Endothelial cell of umbilical vein (primary cell): ENCODE results near the gene NCOA7. TPM values are rescaled to one million over a fixed set of nuclear protein-coding genes. Genes with fewer than 3 reads are reported as not detected.

Source experiments
- BruUV-seq: library from RNA; stranded (reverse); fragments of 400-500 nt; replicated peaks from 2 replicates; lab custom pipeline; 2021; lab: Mats Ljungman, UMichigan
- CTCF ChIA-PET: fragments of 300-600, 350-600 bp; sonication (Branson Sonifier 250); formaldehyde crosslinking; loops from one replicate; lab custom pipeline; 2021; ENCODE audit warnings: antibody characterized with exemption, inconsistent platforms; lab: Charles Lee
- POLR2A ChIA-PET: fragments of 300-600, 350-600 bp; sonication (Branson Sonifier 250); formaldehyde crosslinking; loops from one replicate; lab custom pipeline; 2021; ENCODE audit warnings: antibody characterized with exemption, inconsistent platforms; lab: Charles Lee
- DNase-seq: peaks from one replicate; pipeline ENCODE4 v3.0.0-alpha.2; 2011; ENCODE audit warnings: low read depth, low spot score
- FAIRE-seq: peaks from 2 replicates; lab custom pipeline; 2011; peaks lifted over from hg19 to GRCh38; lab: Jason Lieb, UNC
- H2AFZ ChIP-seq: 2 replicates; pipeline ENCODE4 v1.6.0; 2012; ENCODE audit warnings: low read depth, low read length, control low read depth, inconsistent platforms
- H3K27ac ChIP-seq: 2 replicates; pipeline ENCODE4 v1.5.1; 2011; ENCODE audit warnings: low read depth, mild to moderate bottlenecking, control low read depth, low read length, moderate library complexity; ENCODE audit not compliant: insufficient read depth
- H3K27me3 ChIP-seq, 2 experiments: 2 replicates each; pipeline versions ENCODE4 v1.6.0 to v1.6.1; 2011; ENCODE audit warnings: low read length in 2 of 2, mixed read lengths in 1 of 2; ENCODE audit not compliant: control insufficient read depth in 2 of 2, insufficient read depth in 2 of 2
- H3K36me3 ChIP-seq, 2 experiments: 2 replicates in 1 of 2; 3 replicates in 1 of 2; pipeline ENCODE4 v1.5.1; 2011; ENCODE audit warnings: low read length in 2 of 2, mild to moderate bottlenecking in 1 of 2, moderate library complexity in 1 of 2; ENCODE audit not compliant: control insufficient read depth in 2 of 2, insufficient read depth in 2 of 2; ENCODE audit errors: extremely low read depth in 1 of 2
- H3K4me1 ChIP-seq: 3 replicates; pipeline ENCODE4 v1.5.1; 2011; ENCODE audit warnings: mild to moderate bottlenecking, low read length; ENCODE audit not compliant: control insufficient read depth, insufficient read depth; ENCODE audit errors: extremely low read depth
- H3K4me2 ChIP-seq: 2 replicates; pipeline ENCODE4 v1.6.1; 2011; ENCODE audit warnings: low read length, control low read depth, mixed read lengths; ENCODE audit not compliant: insufficient read depth
- H3K4me3 ChIP-seq, 3 experiments: fragments of 200-600 bp in 1 of 3; sonication (generic), shearing (Covaris generic) in 1 of 3; replicated peaks in 1 of 3; 2 replicates each; pipeline ENCODE4 v1.5.1; 2011 to 2016; ENCODE audit warnings: control low read depth in 3 of 3, low read length in 3 of 3, mild to moderate bottlenecking in 2 of 3, inconsistent platforms in 1 of 3, low read depth in 1 of 3, moderate library complexity in 1 of 3; ENCODE audit not compliant: insufficient read depth in 1 of 3
- H3K79me2 ChIP-seq: 2 replicates; pipeline ENCODE4 v1.6.0; 2012; ENCODE audit warnings: low read length, inconsistent platforms; ENCODE audit not compliant: control insufficient read depth, insufficient read depth
- H3K9ac ChIP-seq: replicated peaks from 2 replicates; pipeline ENCODE3; 2011; ENCODE audit warnings: low read length, control low read depth; ENCODE audit not compliant: insufficient read depth; ENCODE audit errors: extremely low read depth
- H3K9me1 ChIP-seq: replicated peaks from 3 replicates; pipeline ENCODE4 v1.6.0; 2011; ENCODE audit warnings: mild to moderate bottlenecking, low read length; ENCODE audit not compliant: control insufficient read depth, insufficient read depth; ENCODE audit errors: extremely low read depth
- H3K9me3 ChIP-seq: replicated peaks from 2 replicates; pipeline ENCODE4 v1.5.1; 2012; ENCODE audit warnings: low read length, inconsistent platforms; ENCODE audit not compliant: control insufficient read depth, insufficient read depth
- H4K20me1 ChIP-seq: replicated peaks from 2 replicates; pipeline ENCODE3; 2011; ENCODE audit warnings: mild to moderate bottlenecking, low read length; ENCODE audit not compliant: control insufficient read depth, insufficient read depth; ENCODE audit errors: extremely low read depth
- EZH2 ChIP-seq: IDR thresholded peaks from 2 replicates; pipeline ENCODE4 v1.6.1; 2012; ENCODE audit warnings: borderline replicate concordance, low read depth, mild to moderate bottlenecking, moderate library complexity, low read length, inconsistent platforms; ENCODE audit not compliant: severe bottlenecking
- FOS ChIP-seq: IDR thresholded peaks from 2 replicates; pipeline ENCODE4 v1.6.1; 2011; ENCODE audit warnings: mild to moderate bottlenecking, low read length, moderate library complexity, borderline replicate concordance; ENCODE audit not compliant: insufficient read depth
- GATA2 ChIP-seq: IDR thresholded peaks from 2 replicates; pipeline ENCODE4 v1.7.0; 2011; ENCODE audit warnings: low read depth, mild to moderate bottlenecking, moderate library complexity, mixed read lengths, low read length; ENCODE audit not compliant: insufficient read length, insufficient read depth
- JUN ChIP-seq: IDR thresholded peaks from 2 replicates; pipeline ENCODE4 v1.6.1; 2011; ENCODE audit warnings: borderline replicate concordance, low read depth; ENCODE audit not compliant: insufficient read length, insufficient read depth
- MYC ChIP-seq: IDR thresholded peaks from one replicate; pipeline ENCODE4 v1.6.1; 2011; ENCODE audit warnings: mild to moderate bottlenecking, low read depth, low read length
- POLR2A ChIP-seq: IDR thresholded peaks from 2 replicates; pipeline ENCODE4 v1.6.1; 2012; ENCODE audit warnings: low read depth, mild to moderate bottlenecking, control low read depth, low read length
- POLR2AphosphoS5 ChIP-seq: IDR thresholded peaks from 2 replicates; pipeline ENCODE4 v1.6.1; 2012; ENCODE audit warnings: low read depth, mild to moderate bottlenecking, control low read depth, low read length, moderate library complexity; ENCODE audit not compliant: insufficient read depth
- dilution Hi-C: fragments of 300-500 bp; cut with MboI; formaldehyde crosslinking; loops from one replicate; pipeline ENCODE4 v1.15.0; 2019; ENCODE audit warnings: low sequenced_read_pairs; ENCODE audit not compliant: extremely low pct_ligation_motif_present
- intact Hi-C: fragments of 100-400 bp; cut with micrococcal nuclease; formaldehyde crosslinking; loops from one replicate; pipeline ENCODE4 v1.10.0; 2022
- polyA plus RNA-seq, 4 experiments: library from polyadenylated mRNA; depleted of rRNA in 3 of 4; stranded (reverse) in 3 of 4; unstranded in 1 of 4; fragments of >200 nt; gene quantifications; 2 replicates each; pipeline versions ENCODE4 v1.2.1 to v1.2.3, GENCODE V29; 2011 to 2012; ENCODE audit warnings: missing spikeins in 1 of 4
- total RNA-seq: library from RNA; stranded (reverse); gene quantifications from 2 replicates; pipeline ENCODE4 v1.2.3, GENCODE V29; 2021
- TF ChIP-seq, protein P1 (sequence below), 2 donors: IDR thresholded peaks; 1 replicate in 1 of 2; 2 replicates in 1 of 2; pipeline ENCODE4 v1.5.1; 2011; ENCODE audit warnings: low read length in 2 of 2, mild to moderate bottlenecking in 2 of 2, moderate library complexity in 2 of 2, control low read depth in 1 of 2, inconsistent platforms in 1 of 2, low read depth in 1 of 2; ENCODE audit not compliant: insufficient read depth in 1 of 2; ENCODE audit errors: extremely low read depth in 1 of 2
- TF ChIP-seq, protein P2 (sequence below): IDR thresholded peaks from 2 replicates; pipeline ENCODE4 v1.6.1; 2011; ENCODE audit not compliant: insufficient read depth, insufficient read length

NCOA7 gene
- total and polyA plus RNA-seq, 2 donors (not counting 3 experiments of a cell fraction or from before 2014, with no cell fraction given), result 27.7 to 71.2 TPM

DNA sequence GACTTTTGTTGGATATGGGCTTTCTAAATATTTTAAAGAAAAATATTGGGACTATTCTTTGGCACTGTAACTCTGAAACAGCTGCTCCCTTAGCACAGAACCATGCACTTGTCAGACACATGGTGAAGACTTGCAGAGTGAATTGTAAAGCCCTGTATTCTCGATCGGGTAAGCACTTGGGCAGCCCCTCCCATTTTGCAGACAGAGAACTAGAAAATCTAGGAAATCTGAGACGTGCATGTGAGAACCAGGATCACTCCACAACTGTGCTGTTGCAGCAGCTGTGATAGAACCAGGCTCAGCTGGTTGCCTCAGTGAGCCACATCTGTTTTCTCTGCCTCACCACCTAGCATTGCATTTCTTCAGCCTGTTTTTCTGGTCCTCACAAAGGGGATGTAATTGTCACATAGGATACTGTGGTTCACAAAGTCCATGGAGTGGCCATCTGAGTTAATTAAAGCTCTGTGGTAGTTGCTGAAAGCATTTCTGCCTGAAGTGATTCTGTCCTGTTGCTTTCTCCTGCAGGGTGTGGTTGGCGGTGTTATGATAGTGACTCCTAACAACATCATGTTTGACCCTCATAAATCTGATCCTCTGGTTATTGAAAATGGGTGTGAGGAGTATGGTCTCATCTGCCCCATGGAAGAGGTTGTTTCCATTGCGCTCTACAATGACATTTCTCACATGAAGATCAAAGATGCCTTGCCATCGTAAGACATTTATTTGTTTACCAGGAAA lies 94.0 kb downstream of the NCOA7 start:
- Histone ChIP-seq H3K9me1 (no peaks in the 10 kb centered on the region), H3K79me2 (no peaks in the 10 kb centered on the region), H3K9ac (no peak overlapping the region), H3K4me2 (no peak overlapping the region), H4K20me1 (no peaks in the 10 kb centered on the region), H3K9me3 (no peaks in the 10 kb centered on the region), H3K27ac (no peak overlapping the region), H2AFZ (no peak overlapping the region), H3K4me3 (no peak overlapping the region), H3K4me1 (no peaks in the 10 kb centered on the region), H3K36me3 (peaks cover 26 to 30% of the 10 kb centered on the region in 2 experiments), H3K27me3 (no peaks in the 10 kb centered on the region)
- FAIRE-seq (no peak), DNase-seq (no peak)
- BruUV-seq, result no TSS peak
- POLR2A ChIA-PET, result no interaction called here
- intact Hi-C loops (no loop called here), dilution Hi-C loops (no loop called here)
- CTCF ChIA-PET, result interaction anchor here (1.1 to 1.9 kb wide), 3 partner anchors 72 to 94 kb away, joined by 5 to 6 read pairs (median 5); partner anchors contain the start of genes HINT3 and NCOA7
- TF ChIP-seq JUN, result no peak
- TF ChIP-seq MYC, result no peak
- TF ChIP-seq POLR2A, result no peak
- no peak for TF ChIP-seq FOS
- no peak for TF ChIP-seq POLR2AphosphoS5
- TF ChIP-seq, protein P1, sequence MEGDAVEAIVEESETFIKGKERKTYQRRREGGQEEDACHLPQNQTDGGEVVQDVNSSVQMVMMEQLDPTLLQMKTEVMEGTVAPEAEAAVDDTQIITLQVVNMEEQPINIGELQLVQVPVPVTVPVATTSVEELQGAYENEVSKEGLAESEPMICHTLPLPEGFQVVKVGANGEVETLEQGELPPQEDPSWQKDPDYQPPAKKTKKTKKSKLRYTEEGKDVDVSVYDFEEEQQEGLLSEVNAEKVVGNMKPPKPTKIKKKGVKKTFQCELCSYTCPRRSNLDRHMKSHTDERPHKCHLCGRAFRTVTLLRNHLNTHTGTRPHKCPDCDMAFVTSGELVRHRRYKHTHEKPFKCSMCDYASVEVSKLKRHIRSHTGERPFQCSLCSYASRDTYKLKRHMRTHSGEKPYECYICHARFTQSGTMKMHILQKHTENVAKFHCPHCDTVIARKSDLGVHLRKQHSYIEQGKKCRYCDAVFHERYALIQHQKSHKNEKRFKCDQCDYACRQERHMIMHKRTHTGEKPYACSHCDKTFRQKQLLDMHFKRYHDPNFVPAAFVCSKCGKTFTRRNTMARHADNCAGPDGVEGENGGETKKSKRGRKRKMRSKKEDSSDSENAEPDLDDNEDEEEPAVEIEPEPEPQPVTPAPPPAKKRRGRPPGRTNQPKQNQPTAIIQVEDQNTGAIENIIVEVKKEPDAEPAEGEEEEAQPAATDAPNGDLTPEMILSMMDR (IDR thresholded peaks at IDR 0.05; ENCODE audit: extremely low read depth in 1 of 2, insufficient read depth in 1 of 2, low read depth in 1 of 2, low read length in 2 of 2), result no peak
- no peak for TF ChIP-seq EZH2
- TF ChIP-seq, protein P2, sequence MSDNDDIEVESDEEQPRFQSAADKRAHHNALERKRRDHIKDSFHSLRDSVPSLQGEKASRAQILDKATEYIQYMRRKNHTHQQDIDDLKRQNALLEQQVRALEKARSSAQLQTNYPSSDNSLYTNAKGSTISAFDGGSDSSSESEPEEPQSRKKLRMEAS, result no peak
- no peak for TF ChIP-seq GATA2
